Neuron (in vitro differentiated cells): ENCODE data around the gene CPNE5.
A peak's percentile ranks its signal among the peaks of the same experiment; 100 is the strongest.

ENCODE experiments used
- H2AFZ ChIP-seq: one replicate; pipeline ENCODE4 v1.6.1; 2013; ENCODE audit warnings: low read depth, mild to moderate bottlenecking, inconsistent platforms, low read length, moderate library complexity
- H3K27me3 ChIP-seq: one replicate; pipeline ENCODE4 v1.6.1; 2013; ENCODE audit warnings: low read length; ENCODE audit not compliant: insufficient read depth
- H3K36me3 ChIP-seq: one replicate; pipeline ENCODE4 v1.6.1; 2013; ENCODE audit warnings: low read length; ENCODE audit not compliant: insufficient read depth
- H3K4me1 ChIP-seq: one replicate; pipeline ENCODE4 v1.6.1; 2013; ENCODE audit warnings: low read length; ENCODE audit not compliant: insufficient read depth
- H3K4me3 ChIP-seq: 2 replicates; pipeline ENCODE4 v1.5.1; 2013; ENCODE audit warnings: mild to moderate bottlenecking, low read length, moderate library complexity
- H3K9me3 ChIP-seq: one replicate; pipeline ENCODE4 v1.6.1; 2013; ENCODE audit warnings: low read length

Gene CPNE5

DNA sequence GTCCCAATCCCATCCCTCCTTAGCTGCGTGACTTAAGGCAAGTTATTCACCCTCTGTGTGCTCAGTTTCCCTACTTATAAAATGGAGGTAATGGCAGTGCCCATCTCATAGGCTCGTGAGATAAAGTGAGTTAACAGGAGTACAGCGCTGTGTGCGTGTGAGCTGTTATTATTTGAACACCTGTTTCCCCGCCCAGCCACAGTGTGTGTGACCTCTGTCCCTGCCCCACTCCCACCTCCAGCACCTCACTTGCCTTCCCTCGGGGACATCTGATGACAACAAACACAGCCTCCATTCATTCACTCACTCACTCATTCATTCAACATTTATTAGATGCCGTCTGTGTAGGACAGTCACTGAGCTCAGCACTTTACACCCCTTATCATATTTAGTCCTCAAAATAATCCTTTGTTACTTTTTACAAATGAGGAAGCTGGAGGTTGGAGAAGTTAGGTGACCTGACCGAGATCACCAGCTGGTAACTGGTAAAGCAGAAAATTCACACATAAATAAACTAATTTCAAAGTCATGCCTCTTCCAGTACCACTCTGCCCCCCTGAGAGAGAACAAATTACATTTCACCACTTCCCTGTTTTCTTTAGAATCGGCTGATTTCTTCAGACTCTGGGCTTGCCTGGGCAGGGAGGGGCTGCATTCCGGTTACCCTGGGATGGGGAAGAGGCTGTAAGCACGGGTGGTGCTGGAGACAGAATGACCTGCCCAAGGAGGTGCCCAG, 58.6 kb downstream of the CPNE5 start:
- Histone ChIP-seq H3K4me1 (peaks cover 16% of the 10 kb centered on the region), H3K36me3 (no peaks in the 10 kb centered on the region), H3K27me3 (no peaks in the 10 kb centered on the region)

DNA sequence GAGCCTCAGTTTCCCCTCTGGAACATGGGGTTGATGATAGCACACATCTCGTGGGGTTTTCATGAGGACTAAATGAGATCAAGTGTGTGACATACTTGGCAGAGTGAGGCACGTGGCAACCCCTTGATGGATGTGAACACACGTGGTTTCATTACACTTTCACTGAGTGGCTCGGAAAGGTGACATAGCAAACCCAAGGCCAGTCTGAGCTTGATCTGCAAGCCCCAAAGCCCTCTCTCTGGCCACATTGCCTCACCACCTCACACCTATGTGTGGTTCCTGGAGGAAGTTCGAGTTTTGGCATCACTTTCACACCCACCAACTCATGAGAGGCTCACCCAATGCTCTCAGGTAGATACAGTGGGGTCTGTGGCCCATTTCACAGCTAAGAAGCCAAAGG, 60.0 kb downstream of the CPNE5 start:
- peaks cover 16% of the 10 kb centered on the region for H3K4me1 ChIP-seq

More for the DNA sequence above, 58.6 kb downstream of the CPNE5 start:
- H3K9me3 ChIP-seq, result no peaks in the 10 kb centered on the region
- H2AFZ ChIP-seq, result no peak overlapping the region
- no peak overlapping the region for H3K4me3 ChIP-seq

DNA sequence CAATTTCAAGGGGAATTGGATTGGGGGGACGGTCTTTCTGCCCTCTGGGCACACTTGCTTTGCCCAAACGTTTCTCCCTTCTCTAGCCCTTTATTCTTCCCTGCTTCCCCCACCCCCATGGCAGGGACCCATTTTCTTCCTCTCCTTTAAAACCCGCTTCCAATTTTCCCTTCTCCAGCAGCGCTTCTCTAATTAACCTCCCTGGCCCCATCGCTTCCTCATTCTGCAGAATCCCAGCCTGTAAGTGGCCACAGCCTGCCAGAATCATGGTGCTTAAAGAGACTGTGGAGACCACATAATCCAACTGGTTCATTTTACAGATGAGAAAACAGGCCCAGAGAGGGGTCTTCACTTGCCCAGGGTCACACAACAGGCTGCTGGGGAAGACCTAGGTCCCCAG, 61.4 kb downstream of the CPNE5 start:
- H2AFZ ChIP-seq, result no peak overlapping the region
- no peaks in the 10 kb centered on the region for H3K27me3 ChIP-seq
- H3K9me3 ChIP-seq, result no peaks in the 10 kb centered on the region
- H3K36me3 ChIP-seq, result no peaks in the 10 kb centered on the region
- H3K4me3 ChIP-seq, result no peak overlapping the region
- H3K4me1 ChIP-seq, result peaks cover 16% of the 10 kb centered on the region

More for the DNA sequence above, 60.0 kb downstream of the CPNE5 start:
- H3K9me3 ChIP-seq, result no peaks in the 10 kb centered on the region
- H3K36me3 ChIP-seq, result no peaks in the 10 kb centered on the region
- no peak overlapping the region for H2AFZ ChIP-seq
- H3K4me3 ChIP-seq, result no peak overlapping the region
- no peaks in the 10 kb centered on the region for H3K27me3 ChIP-seq

DNA sequence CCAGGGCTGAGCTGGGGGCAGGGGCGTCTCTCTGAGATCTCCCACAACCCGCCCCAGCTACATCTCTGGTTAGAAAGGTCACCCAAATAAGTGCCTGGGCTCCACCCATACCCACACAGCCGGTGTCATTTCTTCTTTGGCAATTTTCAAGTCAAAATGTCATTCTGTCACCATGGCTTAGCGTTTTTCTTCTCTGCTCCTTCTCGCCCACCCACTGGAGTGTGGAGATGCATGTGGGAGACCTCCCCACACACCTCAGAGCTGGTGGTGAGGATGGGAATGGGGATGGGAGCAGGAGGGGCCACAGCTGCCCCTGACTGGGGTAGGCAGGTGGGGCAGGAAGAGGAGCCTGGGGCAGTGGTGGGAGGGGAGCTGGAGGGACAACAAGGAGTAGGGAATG, 63.1 kb downstream of the CPNE5 start:
- H2AFZ ChIP-seq, result no peak overlapping the region
- no peak overlapping the region for H3K4me3 ChIP-seq
- H3K9me3 ChIP-seq, result no peaks in the 10 kb centered on the region
- H3K27me3 ChIP-seq, result peaks cover under 1% of the 10 kb centered on the region
- H3K4me1 ChIP-seq, result peaks cover 16% of the 10 kb centered on the region
- H3K36me3 ChIP-seq, result no peaks in the 10 kb centered on the region

DNA sequence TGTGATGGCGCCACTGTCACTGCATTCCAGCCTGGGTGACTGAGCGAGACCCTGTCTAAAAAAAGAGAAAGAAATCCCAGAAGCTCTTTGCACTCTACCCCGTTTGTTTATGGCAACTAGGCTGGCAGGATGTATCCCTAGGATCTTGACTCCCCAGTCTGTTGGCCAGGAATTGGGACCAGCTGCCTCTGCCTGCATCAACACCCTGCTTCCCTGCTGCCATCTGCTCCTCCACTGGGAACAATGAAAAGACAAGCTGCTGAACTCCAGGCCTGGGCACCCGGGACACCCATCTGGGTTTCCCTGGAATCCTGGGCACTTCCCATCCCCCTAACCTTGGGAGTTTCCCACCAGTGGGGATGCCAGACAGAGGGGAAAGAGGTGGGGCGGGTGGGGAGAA, 64.9 kb downstream of the CPNE5 start:
- H3K4me3 ChIP-seq, result no peak overlapping the region
- no peaks in the 10 kb centered on the region for H3K9me3 ChIP-seq
- no peaks in the 10 kb centered on the region for H3K36me3 ChIP-seq
- H3K4me1 ChIP-seq, result peaks cover 20% of the 10 kb centered on the region
- H3K27me3 ChIP-seq, result peaks cover 6% of the 10 kb centered on the region
- no peak overlapping the region for H2AFZ ChIP-seq

DNA sequence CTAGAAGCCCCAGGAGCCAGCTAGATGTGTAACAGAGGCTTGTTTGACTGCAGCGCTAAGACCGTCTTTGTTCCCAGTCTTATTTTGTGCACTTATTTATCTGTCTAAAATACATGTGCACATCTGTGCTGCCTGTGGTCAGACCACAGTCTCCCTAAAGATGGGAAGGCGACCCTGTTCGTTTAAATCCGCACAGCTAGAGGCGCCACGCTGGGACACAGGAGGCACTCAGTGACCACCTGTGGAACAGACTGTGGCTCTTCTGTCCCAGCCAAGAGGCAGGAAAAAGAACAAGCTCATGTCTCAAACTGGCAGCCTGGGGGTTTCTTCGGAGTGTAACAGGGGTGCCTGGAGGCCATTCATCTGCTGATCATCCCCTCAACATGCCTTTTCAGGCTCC, 66.8 kb downstream of the CPNE5 start:
- Histone ChIP-seq H2AFZ (no peak overlapping the region), H3K4me3 (no peak overlapping the region), H3K9me3 (no peaks in the 10 kb centered on the region), H3K36me3 (no peaks in the 10 kb centered on the region), H3K4me1 (peaks cover 20% of the 10 kb centered on the region), H3K27me3 (peaks cover 6% of the 10 kb centered on the region)

DNA sequence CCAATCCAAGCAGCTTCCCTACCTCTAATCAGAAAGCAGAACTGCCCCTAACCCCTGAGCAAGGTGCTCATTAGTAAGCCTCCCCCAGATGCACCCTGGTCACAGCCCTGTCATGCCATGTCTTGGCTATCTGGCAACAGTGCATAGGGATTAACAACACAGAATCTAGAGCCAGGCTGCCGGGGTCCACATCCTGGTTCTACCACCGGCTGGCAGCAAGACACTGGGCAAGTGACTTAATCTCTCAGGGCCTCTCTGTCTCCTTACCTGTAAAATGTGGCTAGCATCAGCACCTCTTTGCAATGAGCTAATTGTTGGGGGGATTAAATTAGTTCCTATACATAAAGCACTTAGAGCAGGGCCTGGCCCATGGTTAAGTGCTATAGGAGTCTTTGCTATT, 68.1 kb downstream of the CPNE5 start:
- no peak overlapping the region for H2AFZ ChIP-seq

DNA sequence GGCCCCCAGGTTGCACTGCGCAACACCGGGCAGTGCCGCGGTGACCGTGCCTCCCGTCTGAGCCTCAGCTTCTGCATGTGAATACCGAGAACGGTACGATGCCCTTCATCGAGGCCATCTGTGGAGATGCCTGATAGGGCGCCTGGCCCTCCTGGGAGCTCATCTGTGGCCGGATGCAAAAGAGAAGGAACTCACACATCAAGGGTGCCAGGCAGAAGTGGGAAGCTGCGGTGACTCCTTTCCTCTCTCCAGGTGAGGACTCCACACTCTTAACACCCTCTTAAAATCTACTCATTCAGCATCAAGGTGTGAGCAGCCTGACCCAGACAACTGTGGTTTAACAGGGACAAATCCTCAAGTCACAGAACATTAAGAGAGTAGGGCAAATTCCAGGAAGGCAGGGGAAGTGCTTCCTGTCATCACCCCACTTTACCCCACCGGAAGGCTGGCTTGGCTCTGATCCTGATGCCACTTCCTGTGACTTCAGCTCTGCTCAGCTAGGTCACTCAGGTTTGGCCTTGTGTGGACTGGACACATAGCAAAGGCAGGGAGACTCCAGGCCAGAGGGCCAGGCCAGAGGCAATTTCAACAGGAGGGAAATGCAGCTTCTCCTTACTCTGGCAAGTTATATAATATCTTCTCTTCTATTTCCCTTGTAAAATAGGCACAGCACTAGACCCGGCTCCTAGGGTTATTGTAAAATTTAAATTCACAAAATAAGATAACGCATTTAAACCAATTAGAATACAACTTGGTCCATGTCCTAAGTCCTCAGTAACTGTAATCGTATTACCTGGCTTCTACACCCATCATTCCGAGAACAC, 69.4 kb downstream of the CPNE5 start:
- Histone ChIP-seq H3K36me3 (no peaks in the 10 kb centered on the region), H3K9me3 (no peaks in the 10 kb centered on the region), H3K4me1 (peaks cover 28% of the 10 kb centered on the region), H3K27me3 (peaks cover 6% of the 10 kb centered on the region), H2AFZ (no peak overlapping the region), H3K4me3 (no peak overlapping the region)

More for the DNA sequence above, 68.1 kb downstream of the CPNE5 start:
- no peaks in the 10 kb centered on the region for H3K9me3 ChIP-seq
- H3K4me3 ChIP-seq, result no peak overlapping the region
- H3K36me3 ChIP-seq, result no peaks in the 10 kb centered on the region
- H3K4me1 ChIP-seq, result peaks cover 18% of the 10 kb centered on the region
- H3K27me3 ChIP-seq, result peaks cover 6% of the 10 kb centered on the region

DNA sequence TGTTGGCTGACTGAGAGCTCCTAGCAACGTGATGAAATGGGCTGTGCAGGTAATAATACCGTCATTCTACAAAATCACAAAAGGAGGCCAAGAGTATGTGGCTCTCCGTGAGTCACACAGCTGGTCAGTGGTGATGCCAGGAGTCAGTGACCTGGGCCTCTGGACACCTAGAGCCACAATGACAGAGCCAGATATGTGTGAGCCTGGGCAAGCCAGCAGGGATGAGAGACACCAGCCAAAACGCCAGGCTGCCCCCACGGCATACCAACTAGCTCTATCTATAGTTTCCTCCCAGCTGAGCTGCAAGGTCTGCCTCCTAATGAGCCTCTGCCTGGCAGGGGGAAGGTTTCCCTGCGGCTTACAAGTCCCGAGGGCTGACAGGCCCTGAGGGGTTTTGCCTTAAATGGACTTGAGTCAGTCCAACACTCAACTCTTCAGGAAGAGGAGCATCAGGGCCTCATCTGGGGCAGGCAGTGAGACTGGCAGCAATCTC, 70.0 kb downstream of the CPNE5 start:
- Histone ChIP-seq H3K4me1 (peaks cover 28% of the 10 kb centered on the region), H3K4me3 (no peak overlapping the region), H3K36me3 (no peaks in the 10 kb centered on the region), H3K27me3 (peaks cover 6% of the 10 kb centered on the region), H3K9me3 (no peaks in the 10 kb centered on the region), H2AFZ (no peak overlapping the region)

DNA sequence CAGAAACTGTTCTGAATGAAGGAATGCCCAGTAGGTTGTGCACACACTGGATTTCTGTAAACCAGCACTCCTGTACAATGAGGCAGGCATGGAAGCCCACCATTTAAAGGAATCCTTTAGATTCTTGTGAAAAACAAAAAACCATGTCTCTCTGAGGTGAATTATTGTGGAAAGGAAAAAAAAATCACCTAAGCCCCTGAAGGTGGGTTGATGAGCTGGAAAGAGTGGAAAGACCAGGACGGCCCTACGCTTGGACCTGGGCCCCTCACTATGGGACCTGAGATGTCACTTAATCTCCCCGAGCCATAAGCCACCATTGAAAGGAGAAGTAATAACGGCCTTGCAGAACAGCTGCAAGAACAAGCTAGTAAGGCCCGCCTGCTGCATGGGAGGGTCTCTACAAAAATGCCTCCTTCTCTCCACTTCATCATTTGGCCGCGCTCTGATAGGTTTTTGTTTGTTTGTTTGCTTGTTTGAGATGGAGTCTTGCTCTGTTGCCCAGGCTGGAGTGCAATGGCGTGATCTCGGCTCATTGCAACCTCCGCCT, 72.8 kb downstream of the CPNE5 start:
- Histone ChIP-seq H2AFZ (no peak overlapping the region), H3K4me1 (peaks cover 28% of the 10 kb centered on the region), H3K4me3 (no peak overlapping the region), H3K36me3 (no peaks in the 10 kb centered on the region), H3K27me3 (peaks cover 6% of the 10 kb centered on the region), H3K9me3 (no peaks in the 10 kb centered on the region)

DNA sequence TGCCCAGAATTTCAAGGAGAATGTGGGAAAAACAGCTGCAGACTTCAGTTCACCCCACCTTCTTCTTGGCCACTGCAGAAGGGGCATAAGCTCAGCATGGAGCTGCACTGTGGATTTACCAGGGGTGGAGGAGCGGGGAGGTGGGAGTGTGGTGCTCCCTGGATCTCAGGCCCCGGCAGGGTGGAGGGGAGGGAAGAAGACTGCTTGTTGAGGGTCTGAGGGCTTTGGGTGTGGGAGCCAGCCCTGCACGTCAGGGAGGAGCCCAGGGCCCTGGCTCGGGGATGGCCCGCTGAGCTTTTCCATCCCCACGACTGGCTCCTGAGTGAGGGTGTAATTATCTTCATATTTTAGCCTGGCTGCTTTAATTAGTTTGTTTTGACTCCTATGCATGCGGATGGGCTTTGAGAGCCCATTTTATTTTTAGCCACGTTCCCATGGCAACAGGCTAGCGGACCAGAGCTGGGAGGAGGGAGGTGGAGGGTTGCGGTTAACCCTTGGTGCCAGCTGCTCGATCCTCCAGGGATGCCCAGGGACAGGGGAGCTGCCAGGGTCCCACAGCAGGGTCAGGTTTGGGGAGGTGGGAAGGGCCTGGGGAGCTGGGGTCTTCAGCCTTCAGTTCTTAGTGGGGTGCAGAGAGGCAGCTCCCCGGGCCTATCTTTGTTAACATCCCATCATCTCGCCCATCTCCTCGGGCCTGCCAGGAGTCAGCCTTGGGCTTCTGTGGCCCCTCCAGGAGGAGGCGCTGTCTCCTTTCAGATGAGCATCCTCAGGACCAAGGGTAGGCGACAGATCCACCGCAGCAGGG, 73.4 kb downstream of the CPNE5 start:
- no peaks in the 10 kb centered on the region for H3K9me3 ChIP-seq
- H3K36me3 ChIP-seq, result no peaks in the 10 kb centered on the region
- no peak overlapping the region for H3K4me3 ChIP-seq
- H2AFZ ChIP-seq, result peak overlapping the region; percentile 52
- peaks cover 31% of the 10 kb centered on the region for H3K4me1 ChIP-seq
- peaks cover 1% of the 10 kb centered on the region for H3K27me3 ChIP-seq

DNA sequence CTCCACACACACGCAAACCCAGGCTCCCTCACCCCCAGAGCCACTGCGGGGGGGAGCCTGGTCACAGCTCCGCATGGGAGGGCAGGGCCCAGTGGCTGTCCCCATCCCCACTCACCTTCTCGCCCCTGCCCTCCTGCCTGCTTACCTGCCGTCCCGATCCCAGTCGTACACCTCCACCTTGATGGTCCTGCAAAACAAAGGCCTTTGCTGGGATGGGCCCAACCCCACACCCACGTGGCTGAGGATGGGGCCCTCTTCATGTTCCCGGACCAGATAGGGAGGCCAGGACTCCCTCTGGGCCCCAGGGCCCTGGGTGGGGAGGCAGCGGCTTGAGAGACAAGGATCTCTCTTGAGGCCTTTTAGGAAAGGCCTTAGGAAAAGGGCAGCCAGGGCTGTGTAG, 74.1 kb downstream of the CPNE5 start:
- Histone ChIP-seq H3K27me3 (no peaks in the 10 kb centered on the region), H3K9me3 (no peaks in the 10 kb centered on the region), H2AFZ (peak overlapping the region; percentile 52), H3K4me1 (peaks cover 34% of the 10 kb centered on the region), H3K4me3 (no peak overlapping the region), H3K36me3 (no peaks in the 10 kb centered on the region)
